Body of pancreas (tissue), 4 donors: ENCODE data around the gene CCNY.

Experiments used
- CTCF ChIP-seq, 7 experiments: fragments of 450-650 bp in 4 of 7; fragments of 200-600 bp in 3 of 7; sonication (generic) in 3 of 7; IDR thresholded peaks; one replicate each; pipeline ENCODE4 v1.5.1; 2016 to 2019; ENCODE audit warnings: antibody characterized with exemption in 7 of 7
- POLR2A ChIP-seq, 3 donors: fragments of 450-650 bp; IDR thresholded peaks; one replicate each; pipeline ENCODE4 v1.6.1; 2016; ENCODE audit warnings: antibody characterized with exemption in 3 of 3, mild to moderate bottlenecking in 2 of 3

GRCh38 chr10:35605191-35605590 is 268.9 kb downstream of the CCNY start, which contains the start of gene GJD4:
- no peak for TF ChIP-seq CTCF (IDR thresholded peaks at IDR 0.05)
- TF ChIP-seq POLR2A (IDR thresholded peaks at IDR 0.05) = no peak
